Common myeloid progenitor, CD34-positive (primary cell): ENCODE measurements around the gene SCYL1.
"Not testable (repeated sequence)": the region's sequence is repeated elsewhere in the genome, so short reads cannot be mapped to it uniquely, and the experiment has no call there.

Experiments
- CTCF ChIA-PET: fragments of 350-600 bp; sonication (Branson Sonifier 250); formaldehyde crosslinking; loops from one replicate; lab custom pipeline; 2021; ENCODE audit warnings: antibody characterized with exemption; lab: Charles Lee
- POLR2A ChIA-PET: fragments of 350-600 bp; sonication (Branson Sonifier 250); formaldehyde crosslinking; loops from one replicate; lab custom pipeline; 2021; ENCODE audit warnings: antibody characterized with exemption; lab: Charles Lee
- DNase-seq, 3 donors: peaks; one replicate each; pipeline versions ENCODE4 v3.0.0 to v3.0.0-alpha.2; 2013
- H3K27ac ChIP-seq, 2 experiments: 1 replicate in 1 of 2; 2 replicates in 1 of 2; pipeline ENCODE4 v1.7.0; 2013; ENCODE audit warnings: inconsistent platforms in 2 of 2, low read length in 2 of 2, mild to moderate bottlenecking in 2 of 2, low read depth in 1 of 2, moderate library complexity in 1 of 2; ENCODE audit not compliant: severe bottlenecking in 2 of 2, insufficient read depth in 1 of 2, poor library complexity in 1 of 2
- H3K27me3 ChIP-seq, 5 experiments: replicated peaks in 2 of 5; 1 replicate in 3 of 5; 2 replicates in 2 of 5; pipeline versions ENCODE4 v1.6.1 to v1.7.0; 2013; ENCODE audit warnings: low read length in 4 of 5, mild to moderate bottlenecking in 2 of 5, moderate library complexity in 2 of 5, inconsistent platforms in 1 of 5; ENCODE audit not compliant: insufficient read depth in 5 of 5, control insufficient read depth in 4 of 5
- H3K36me3 ChIP-seq, 4 experiments: 1 replicate in 2 of 4; 2 replicates in 2 of 4; pipeline versions ENCODE4 v1.6.1 to v1.7.0; 2013; ENCODE audit warnings: low read length in 3 of 4, control low read depth in 1 of 4, mild to moderate bottlenecking in 1 of 4; ENCODE audit not compliant: control insufficient read depth in 4 of 4, insufficient read depth in 4 of 4
- H3K4me1 ChIP-seq, 4 experiments: 1 replicate in 3 of 4; 2 replicates in 1 of 4; pipeline versions ENCODE4 v1.6.1 to v1.7.1; 2013; ENCODE audit warnings: low read length in 3 of 4, mild to moderate bottlenecking in 3 of 4, control low read depth in 1 of 4, inconsistent platforms in 1 of 4, moderate library complexity in 1 of 4; ENCODE audit not compliant: control insufficient read depth in 4 of 4, insufficient read depth in 4 of 4; ENCODE audit errors: control extremely low read depth in 1 of 4
- H3K4me3 ChIP-seq, 7 experiments: 1 replicate in 4 of 7; 2 replicates in 3 of 7; pipeline versions ENCODE4 v1.5.1 to v1.7.0; 2013; ENCODE audit warnings: mild to moderate bottlenecking in 7 of 7, low read length in 6 of 7, moderate library complexity in 6 of 7, inconsistent platforms in 2 of 7, low read depth in 2 of 7, control low read depth in 1 of 7; ENCODE audit not compliant: insufficient read depth in 4 of 7, control insufficient read depth in 1 of 7; ENCODE audit errors: extremely low read depth in 1 of 7
- H3K9me3 ChIP-seq, 5 experiments: 1 replicate in 4 of 5; 2 replicates in 1 of 5; pipeline versions ENCODE4 v1.6.1 to v1.7.1; 2013; ENCODE audit warnings: low read length in 4 of 5, mild to moderate bottlenecking in 2 of 5, inconsistent platforms in 1 of 5, low read depth in 1 of 5, moderate library complexity in 1 of 5; ENCODE audit not compliant: control insufficient read depth in 4 of 5, insufficient read depth in 2 of 5; ENCODE audit errors: control extremely low read depth in 1 of 5
- WGBS: methylation state at CpG from one replicate; pipeline ENCODE4 v1.1.5; 2013; ENCODE audit not compliant: insufficient coverage; 5-methylcytosine and 5-hydroxymethylcytosine counted together

SCYL1 gene

GRCh38 chr11:65518941-65519549, 5.8 kb upstream of the SCYL1 start:
- H3K9me3 ChIP-seq, H3K36me3 ChIP-seq, CTCF ChIA-PET, H3K27ac ChIP-seq, H3K4me3 ChIP-seq, H3K27me3 ChIP-seq, DNase-seq: not testable (repeated sequence)
- WGBS, result 96% methylated on average over 4 of the region's 8 CpGs
- POLR2A ChIA-PET, result interaction anchor here (0.7 kb wide), 1 partner anchor 8 kb away, joined by 6 read pairs; no protein-coding TSS in a partner anchor
- H3K4me1 ChIP-seq, result peaks cover 7 to 25% (median 21%) of the 10 kb centered on the region in 4 experiments

GRCh38 chr11:65521777-65522521, 2.9 kb upstream of the SCYL1 start:
- Histone ChIP-seq H3K36me3 (peaks cover 0 to 11% (median 2%) of the 10 kb centered on the region in 4 experiments), H3K4me1 (peaks cover 10 to 44% (median 38%) of the 10 kb centered on the region in 4 experiments)
- 96% methylated on average over 5 of the region's 20 CpGs for WGBS
- CTCF ChIA-PET, result interaction anchor here (1.1 to 1.7 kb wide), 2 partner anchors 13 to 19 kb away, joined by 3 to 11 read pairs; no protein-coding TSS in a partner anchor
- H3K27me3 ChIP-seq, H3K27ac ChIP-seq, DNase-seq, H3K4me3 ChIP-seq, H3K9me3 ChIP-seq, POLR2A ChIA-PET: not testable (repeated sequence)

- POLR2A ChIA-PET, result interaction anchor here (0.6 kb wide), 1 partner anchor 116 kb away, joined by 3 read pairs; no protein-coding TSS in a partner anchor
- peak in 2 of 3 donors; percentile 60 to 74 for DNase-seq
- H3K27me3 ChIP-seq, CTCF ChIA-PET, H3K9me3 ChIP-seq: not testable (repeated sequence)
- Histone ChIP-seq H3K36me3 (peaks cover 0 to 17% (median 5%) of the 10 kb centered on the region in 4 experiments), H3K4me1 (peaks cover 10 to 44% (median 38%) of the 10 kb centered on the region in 4 experiments), H3K4me3 (peak overlapping the region in 6 of 7 experiments; percentile 15 to 54 (median 36)), H3K27ac (peak overlapping the region in 1 of 2 experiments; percentile 61)
- 0% methylated on average over 6 of the region's 18 CpGs for WGBS
Observed at GRCh38 chr11:65522718-65523630, 1.9 kb upstream of the SCYL1 start.

GRCh38 chr11:65523631-65523968, 1.3 kb upstream of the SCYL1 start:
- WGBS, result 83% methylated on average over 7 of the region's 7 CpGs
- peak overlapping the region in 6 of 7 experiments; percentile 23 to 54 (median 46) for H3K4me3 ChIP-seq
- peaks cover 0 to 17% (median 5%) of the 10 kb centered on the region in 4 experiments for H3K36me3 ChIP-seq
- H3K27me3 ChIP-seq, H3K9me3 ChIP-seq, DNase-seq, CTCF ChIA-PET: not testable (repeated sequence)
- H3K4me1 ChIP-seq, result peaks cover 10 to 44% (median 38%) of the 10 kb centered on the region in 4 experiments
- peak overlapping the region in 1 of 2 experiments; percentile 61 for H3K27ac ChIP-seq
- POLR2A ChIA-PET, result interaction anchor here (0.6 kb wide), 1 partner anchor 117 kb away, joined by 3 read pairs; no protein-coding TSS in a partner anchor

GRCh38 chr11:65524014-65524740, 706 bp upstream of the SCYL1 start:
- DNase-seq, result no peak
- 78% methylated on average over 7 of the region's 12 CpGs for WGBS
- Histone ChIP-seq H3K36me3 (peaks cover 2 to 17% (median 7%) of the 10 kb centered on the region in 4 experiments), H3K4me3 (peak overlapping the region; percentile 8 to 56 (median 54)), H3K4me1 (peaks cover 10 to 44% (median 38%) of the 10 kb centered on the region in 4 experiments), H3K27me3 (no peaks in the 10 kb centered on the region), H3K27ac (peak overlapping the region in 1 of 2 experiments; percentile 61), H3K9me3 (no peaks in the 10 kb centered on the region)
- CTCF ChIA-PET, result interaction anchor here (0.6 to 2.1 kb wide), 3 partner anchors 15 to 485 kb away, joined by 3 to 5 read pairs (median 5); no protein-coding TSS in a partner anchor
- POLR2A ChIA-PET, result interaction anchor here (0.6 to 1.4 kb wide), 6 partner anchors 17 to 1253 kb away, joined by 3 to 10 read pairs (median 4); partner anchors contain the start of gene FAM89B
